ENCODE results near the gene CLTA. TPM values are rescaled to one million over a fixed set of nuclear protein-coding genes. Genes with fewer than 3 reads are reported as not detected.

The CLTA gene
- total RNA-seq, 1 experiment from 2014 or later: 195 TPM

- H3K4me1 ChIP-seq (ENCODE audit: insufficient read depth, low read length): no peaks in the 10 kb centered on the region
- no peaks in the 10 kb centered on the region; the same call in 1 of the 2 replicates for H3K27me3 ChIP-seq (ENCODE audit: insufficient read depth, low read length)
- no peak for TF ChIP-seq CTCF (conservative IDR thresholded peaks at IDR 0.05)
- no peak overlapping the region for H2AK5ac ChIP-seq (ENCODE audit: insufficient read length, low read length)
- no peak overlapping the region for H3K23ac ChIP-seq (ENCODE audit: insufficient read length, low read depth, low read length)
- H3K23me2 ChIP-seq (ENCODE audit: insufficient read length, low read depth, low read length, poor library complexity, severe bottlenecking): no peaks in the 10 kb centered on the region
- no peak overlapping the region; a peak in 1 of 7 replicates for H3K27ac Mint-ChIP-seq
- H3K79me1 ChIP-seq (ENCODE audit: insufficient read depth, low read depth, low read length, poor library complexity, severe bottlenecking): no peaks in the 10 kb centered on the region
- no peaks in the 10 kb centered on the region for H3K79me2 ChIP-seq (ENCODE audit: insufficient read depth, low read length)
- H3K27ac ChIP-seq (ENCODE audit: insufficient read length, low read depth, low read length): no peak overlapping the region
- no peak overlapping the region for H3K4me2 ChIP-seq (ENCODE audit: insufficient read depth, insufficient read length, low read length)
- no peak for DNase-seq
- peaks cover 13 to 19% (median 16%) of the 10 kb centered on the region in 3 experiments; a peak in 6 of 7 replicates for H3K36me3 Mint-ChIP-seq (ENCODE audit: insufficient read depth in 1 of 3, low read depth in 3 of 3)
- peaks cover 12 to 13% of the 10 kb centered on the region in 2 experiments for H3K9me3 Mint-ChIP-seq
- H3K18ac ChIP-seq (ENCODE audit: insufficient read length, low read depth, low read length): no peak overlapping the region
- no peak overlapping the region for H3K9ac ChIP-seq (ENCODE audit: extremely low read depth, insufficient read length, low read length)
- H3K4me3 Mint-ChIP-seq: no peak overlapping the region
- H2AFZ ChIP-seq (ENCODE audit: low read length): no peak overlapping the region
- H4K5ac ChIP-seq (ENCODE audit: insufficient read length, low read depth, low read length): no peak overlapping the region
- no peak overlapping the region for H2BK20ac ChIP-seq (ENCODE audit: low read depth, low read length, poor library complexity, severe bottlenecking)
- H3K4ac ChIP-seq (ENCODE audit: low read depth, low read length): no peak overlapping the region
- H3K9me3 ChIP-seq (ENCODE audit: control insufficient read depth, low read depth, low read length): no peaks in the 10 kb centered on the region
- H3K27me3 Mint-ChIP-seq (ENCODE audit: low read depth): peaks cover 40% of the 10 kb centered on the region
- WGBS (ENCODE audit: extremely low coverage, insufficient read length, low lambda C conversion rate): no CpG with 5 or more reads among the region's 12 CpGs
- no peaks in the 10 kb centered on the region for H4K20me1 ChIP-seq (ENCODE audit: control insufficient read depth, insufficient read depth, insufficient read length)
- peaks cover 0 to 8% of the 10 kb centered on the region in 2 experiments; a peak in 1 of 4 replicates for H3K4me1 Mint-ChIP-seq
- H2BK15ac ChIP-seq (ENCODE audit: low read depth, low read length): no peak overlapping the region
- no peak overlapping the region for H3K56ac ChIP-seq (ENCODE audit: insufficient read length, low read depth, low read length)
- no peak overlapping the region for H4K8ac ChIP-seq (replicated peaks; ENCODE audit: insufficient read length, low read depth, low read length)
- H2BK12ac ChIP-seq (ENCODE audit: insufficient read length, low read depth, low read length): no peak overlapping the region
- no peak overlapping the region for H2BK120ac ChIP-seq (ENCODE audit: low read depth, low read length, poor library complexity, severe bottlenecking)
- no peak overlapping the region for H4K91ac ChIP-seq (ENCODE audit: insufficient read length, low read depth, low read length)
- H2BK5ac ChIP-seq (ENCODE audit: insufficient read length, low read length): no peak overlapping the region
- H3T11ph ChIP-seq (ENCODE audit: low read length): no peak overlapping the region
- no peak overlapping the region for H3K14ac ChIP-seq (ENCODE audit: insufficient read depth, low read length)
Measured at GRCh38 chr9:36144309-36145232, 46.1 kb upstream of the CLTA start.

Data from H9 (cell line).